OCI-LY3 (cell line): ENCODE results near the gene ZNF407.

ENCODE experiments used
- CTCF ChIP-seq: fragments of 200-600, 300-600 bp; sonication (generic); IDR thresholded peaks from 2 replicates; pipeline ENCODE4 v1.5.1; 2014; ENCODE audit warnings: antibody characterized with exemption, low read length, low read depth
- EZH2phosphoT487 ChIP-seq: fragments of 200-600 bp; shearing (Covaris generic); IDR thresholded peaks from 2 replicates; pipeline ENCODE4 v1.6.1; 2018; ENCODE audit warnings: antibody characterized with exemption, mixed run types, low read depth

- TF ChIP-seq CTCF (no peak), EZH2phosphoT487 (no peak)
These were observed 476.7 kb downstream of the ZNF407 start for GRCh38 chr18:75074196-75075015.
